Measurements from ENCODE around the gene NFAT5.

The NFAT5 gene

GRCh38 chr16:69707920-69708683 lies 142.3 kb downstream of the NFAT5 start:
- TF ChIP-seq Cebpa-rat (IDR thresholded peaks at IDR 0.05), result no peak
- no peaks in the 10 kb centered on the region for H4K20me1 ChIP-seq
- H3K4me3 ChIP-seq, result no peak overlapping the region
- no peak overlapping the region for H3K9ac ChIP-seq
- no peak overlapping the region for H3K4me2 ChIP-seq
- no peaks in the 10 kb centered on the region for H3K27me3 ChIP-seq
- peaks cover 33% of the 10 kb centered on the region for H3K36me3 ChIP-seq
- H3K27ac ChIP-seq, result no peak overlapping the region
- no peaks in the 10 kb centered on the region for H3K4me1 ChIP-seq
- no peaks in the 10 kb centered on the region for H3K9me3 ChIP-seq

GRCh38 chr16:69709456-69710084 lies 143.8 kb downstream of the NFAT5 start:
- no peak overlapping the region for H3K4me3 ChIP-seq
- no peak overlapping the region for H3K27ac ChIP-seq
- no peaks in the 10 kb centered on the region for H3K9me3 ChIP-seq
- peaks cover 36% of the 10 kb centered on the region for H3K36me3 ChIP-seq
- H3K4me1 ChIP-seq, result no peaks in the 10 kb centered on the region
- no peaks in the 10 kb centered on the region for H4K20me1 ChIP-seq
- H3K4me2 ChIP-seq, result no peak overlapping the region
- no peak overlapping the region for H3K9ac ChIP-seq
- no peaks in the 10 kb centered on the region for H3K27me3 ChIP-seq
- no peak for TF ChIP-seq Cebpa-rat (IDR thresholded peaks at IDR 0.05)

GRCh38 chr16:69711115-69711740 lies 145.5 kb downstream of the NFAT5 start:
- H3K9me3 ChIP-seq, result no peaks in the 10 kb centered on the region
- no peaks in the 10 kb centered on the region for H4K20me1 ChIP-seq
- H3K27ac ChIP-seq, result no peak overlapping the region
- no peak overlapping the region for H3K9ac ChIP-seq
- H3K4me1 ChIP-seq, result no peaks in the 10 kb centered on the region
- H3K27me3 ChIP-seq, result no peaks in the 10 kb centered on the region
- no peak overlapping the region for H3K4me2 ChIP-seq
- H3K4me3 ChIP-seq, result no peak overlapping the region
- peaks cover 38% of the 10 kb centered on the region for H3K36me3 ChIP-seq
- TF ChIP-seq Cebpa-rat (IDR thresholded peaks at IDR 0.05), result no peak

GRCh38 chr16:69712277-69712676 lies 146.5 kb downstream of the NFAT5 start:
- Histone ChIP-seq H3K36me3 (peaks cover 37% of the 10 kb centered on the region), H3K27ac (no peak overlapping the region), H3K4me1 (no peaks in the 10 kb centered on the region), H3K4me2 (no peak overlapping the region), H3K9ac (no peak overlapping the region), H3K27me3 (no peaks in the 10 kb centered on the region), H3K4me3 (no peak overlapping the region), H4K20me1 (no peaks in the 10 kb centered on the region), H3K9me3 (no peaks in the 10 kb centered on the region)
- no peak for TF ChIP-seq Cebpa-rat (IDR thresholded peaks at IDR 0.05)

DNA sequence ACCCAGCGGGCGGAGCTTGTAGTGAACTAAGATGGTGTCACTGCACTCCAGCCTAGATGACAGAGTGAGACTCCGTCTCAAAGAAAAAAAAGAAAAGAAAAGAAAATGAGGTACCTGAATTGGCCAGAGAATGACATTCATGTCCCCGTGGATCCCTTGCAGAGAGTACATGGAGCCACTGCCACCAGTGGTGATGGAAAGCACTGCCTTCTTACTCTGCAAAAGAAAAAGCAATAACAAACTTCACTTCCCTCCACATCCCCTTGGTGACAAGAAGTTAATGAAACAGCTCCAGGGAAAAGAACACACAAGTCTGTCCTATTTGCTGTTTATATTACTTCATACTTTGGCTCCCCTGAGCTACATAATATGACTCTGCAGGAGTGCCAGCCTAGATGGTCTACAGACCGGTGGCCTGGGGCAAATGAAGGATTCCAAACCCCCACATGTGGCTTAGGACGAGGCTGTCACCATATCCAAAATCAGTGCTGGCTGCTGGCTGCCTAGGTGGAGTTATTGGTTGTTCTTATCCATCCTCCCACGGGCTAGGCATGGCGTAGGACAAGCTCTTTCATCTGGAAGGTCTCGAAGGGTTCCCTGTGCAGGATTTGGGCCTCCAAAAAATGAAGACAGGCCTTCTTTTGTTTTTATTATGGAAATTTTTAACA lies 147.3 kb downstream of the NFAT5 start:
- H3K4me2 ChIP-seq, result no peak overlapping the region
- TF ChIP-seq Cebpa-rat (IDR thresholded peaks at IDR 0.05), result no peak
- H3K36me3 ChIP-seq, result peaks cover 40% of the 10 kb centered on the region
- no peaks in the 10 kb centered on the region for H4K20me1 ChIP-seq
- no peaks in the 10 kb centered on the region for H3K27me3 ChIP-seq
- H3K4me1 ChIP-seq, result no peaks in the 10 kb centered on the region
- no peak overlapping the region for H3K4me3 ChIP-seq
- no peaks in the 10 kb centered on the region for H3K9me3 ChIP-seq
- no peak overlapping the region for H3K9ac ChIP-seq
- no peak overlapping the region for H3K27ac ChIP-seq

GRCh38 chr16:69717066-69717465 lies 151.3 kb downstream of the NFAT5 start:
- no peak overlapping the region for H3K4me3 ChIP-seq
- H3K9me3 ChIP-seq, result no peaks in the 10 kb centered on the region
- H3K9ac ChIP-seq, result no peak overlapping the region
- no peak overlapping the region for H3K4me2 ChIP-seq
- H3K27ac ChIP-seq, result no peak overlapping the region
- no peak for TF ChIP-seq Cebpa-rat (IDR thresholded peaks at IDR 0.05)
- peaks cover 30% of the 10 kb centered on the region for H3K36me3 ChIP-seq
- no peaks in the 10 kb centered on the region for H3K4me1 ChIP-seq
- no peaks in the 10 kb centered on the region for H3K27me3 ChIP-seq
- H4K20me1 ChIP-seq, result no peaks in the 10 kb centered on the region

DNA sequence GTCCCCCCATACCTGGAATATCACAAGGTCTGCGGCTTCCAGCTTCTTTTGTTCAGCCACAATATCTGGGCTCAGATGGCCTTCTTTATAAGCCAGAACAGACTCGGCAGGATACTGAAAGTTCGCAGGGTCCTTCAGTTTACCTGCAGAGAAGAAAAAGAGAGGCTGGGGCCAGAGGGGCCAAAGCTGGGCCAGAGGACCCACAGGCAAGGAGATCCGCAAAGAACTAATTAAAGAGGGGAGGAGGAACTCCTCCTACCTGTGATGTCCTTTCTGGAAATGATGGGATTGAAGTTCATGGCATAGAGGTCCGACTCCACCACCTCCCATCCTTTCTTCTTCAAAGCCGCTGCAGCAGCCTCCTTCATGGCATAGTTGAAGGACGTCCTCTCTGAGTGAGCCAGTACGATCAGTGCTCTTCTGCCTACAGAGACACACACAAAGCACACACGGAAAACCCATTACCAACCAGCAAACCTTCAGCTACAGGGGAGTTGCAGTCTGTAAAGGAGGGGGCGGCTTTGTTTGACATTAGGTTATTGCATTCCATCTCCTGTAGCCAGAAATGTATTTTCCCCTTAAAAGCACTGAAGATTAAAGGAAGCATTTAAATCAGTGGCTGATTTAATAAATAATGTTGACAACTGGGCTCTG lies 152.5 kb downstream of the NFAT5 start:
- TF ChIP-seq Cebpa-rat (IDR thresholded peaks at IDR 0.05), result no peak
- no peaks in the 10 kb centered on the region for H3K9me3 ChIP-seq
- H3K27me3 ChIP-seq, result no peaks in the 10 kb centered on the region
- H3K4me1 ChIP-seq, result no peaks in the 10 kb centered on the region
- no peaks in the 10 kb centered on the region for H4K20me1 ChIP-seq
- no peak overlapping the region for H3K9ac ChIP-seq
- H3K4me2 ChIP-seq, result no peak overlapping the region
- peaks cover 18% of the 10 kb centered on the region for H3K36me3 ChIP-seq
- H3K4me3 ChIP-seq, result no peak overlapping the region
- H3K27ac ChIP-seq, result no peak overlapping the region

DNA sequence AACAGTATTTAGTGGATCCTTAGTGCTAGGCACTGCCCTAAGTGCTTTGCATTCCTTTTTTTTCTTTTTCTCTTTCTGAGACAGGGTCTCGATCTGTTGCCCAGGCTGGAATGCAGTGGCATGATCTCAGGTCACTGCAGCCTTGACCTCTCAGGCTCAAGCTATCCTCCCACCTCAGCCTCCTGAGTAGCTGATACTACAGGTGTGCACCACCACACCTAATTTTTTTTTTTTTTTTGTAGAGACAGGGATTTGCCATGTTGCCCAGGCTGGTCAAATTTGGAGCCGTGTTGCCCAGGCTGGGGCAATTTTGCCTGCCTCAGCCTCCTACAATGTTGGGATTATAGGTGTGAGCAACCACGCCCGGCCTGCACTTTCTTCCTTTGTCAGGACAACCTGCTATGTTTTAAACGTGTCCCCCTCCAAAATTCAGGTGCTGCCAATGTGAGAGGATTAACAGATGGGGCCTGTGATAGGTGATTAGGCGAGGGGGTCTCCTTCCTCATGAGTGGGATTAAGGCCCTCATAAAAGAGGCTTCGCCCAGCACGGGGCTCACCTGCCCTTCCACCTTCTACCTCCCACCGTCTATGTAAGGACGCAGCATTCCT lies 155.2 kb downstream of the NFAT5 start:
- Histone ChIP-seq H3K4me3 (no peak overlapping the region), H3K9me3 (no peaks in the 10 kb centered on the region), H4K20me1 (no peaks in the 10 kb centered on the region), H3K4me1 (peaks cover 17% of the 10 kb centered on the region), H3K9ac (0 out of 2 replicates have a peak overlapping the region, but pooled peaks have one; percentile 15), H3K36me3 (peaks cover 9% of the 10 kb centered on the region), H3K27me3 (no peaks in the 10 kb centered on the region), H3K4me2 (no peak overlapping the region), H3K27ac (no peak overlapping the region)
- no peak for TF ChIP-seq Cebpa-rat (IDR thresholded peaks at IDR 0.05)

GRCh38 chr16:69721441-69721957 lies 155.7 kb downstream of the NFAT5 start:
- Histone ChIP-seq H3K4me3 (no peak overlapping the region), H3K4me2 (no peak overlapping the region), H3K27me3 (no peaks in the 10 kb centered on the region), H3K4me1 (peaks cover 20% of the 10 kb centered on the region), H3K27ac (no peak overlapping the region), H3K36me3 (peaks cover 9% of the 10 kb centered on the region; the same call in 1 of the 2 replicates), H3K9ac (no peak overlapping the region), H3K9me3 (no peaks in the 10 kb centered on the region), H4K20me1 (no peaks in the 10 kb centered on the region)
- no peak for TF ChIP-seq Cebpa-rat (IDR thresholded peaks at IDR 0.05)

Data from BLaER1 (cell line).